Smooth muscle cell of the brain vasculature (primary cell): ENCODE data around the gene MTHFD2.
"Not testable (repeated sequence)": the region's sequence is repeated elsewhere in the genome, so short reads cannot be mapped to it uniquely, and the experiment has no call there.

ENCODE experiments used
- DNase-seq: peaks from one replicate; pipeline ENCODE4 v3.0.0-alpha.2; 2012; ENCODE audit warnings: low read depth, low spot score

Gene MTHFD2

GRCh38 chr2:74228772-74229171 is 30.4 kb downstream of the MTHFD2 start:
- DNase-seq = no peak

DNA sequence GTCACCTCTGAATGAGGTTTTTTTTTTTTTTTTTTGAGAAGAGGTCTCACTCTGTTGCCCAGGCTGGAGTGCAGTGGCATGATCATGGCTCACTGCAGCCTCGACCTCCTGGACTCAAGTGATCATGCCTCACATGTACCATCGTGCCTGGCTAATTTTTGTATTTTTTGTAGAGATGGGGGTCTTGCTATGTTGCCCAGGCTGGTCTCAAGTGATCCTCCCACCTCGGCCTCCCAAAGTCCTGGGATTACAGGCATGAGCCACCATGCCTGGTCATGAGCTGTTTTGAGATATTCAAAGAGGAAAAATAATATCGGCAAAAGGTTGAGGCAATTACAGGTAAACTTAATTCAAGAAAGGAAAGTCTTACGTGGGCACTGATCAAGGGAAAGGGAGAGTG is 31.4 kb downstream of the MTHFD2 start:
- DNase-seq = not testable (repeated sequence)

- no peak for DNase-seq
Observed at GRCh38 chr2:74232426-74232825, 34.0 kb downstream of the MTHFD2 start.

GRCh38 chr2:74233648-74234047 is 35.2 kb downstream of the MTHFD2 start:
- DNase-seq = no peak

DNA sequence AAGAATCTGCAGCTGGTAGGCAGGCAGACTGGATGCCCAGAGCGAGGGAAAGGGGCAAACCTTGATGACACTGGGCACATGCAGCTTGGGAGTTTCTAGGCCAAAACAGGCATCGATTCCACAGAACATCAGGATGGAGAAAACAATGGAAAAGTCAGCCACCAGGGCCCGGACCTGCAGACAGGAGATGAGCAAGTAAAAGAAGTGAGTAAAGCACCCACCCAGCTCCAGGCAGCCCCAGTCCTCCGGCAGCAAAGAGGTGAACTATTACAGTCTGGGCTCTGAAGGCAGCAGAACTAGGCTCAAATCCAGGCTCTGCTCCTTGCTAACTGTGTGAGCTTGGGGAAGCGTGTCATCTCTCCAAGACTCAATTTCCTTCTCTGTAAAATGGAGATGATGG is 36.6 kb downstream of the MTHFD2 start:
- no peak for DNase-seq

GRCh38 chr2:74238879-74239278 is 40.5 kb downstream of the MTHFD2 start:
- no peak for DNase-seq

DNA sequence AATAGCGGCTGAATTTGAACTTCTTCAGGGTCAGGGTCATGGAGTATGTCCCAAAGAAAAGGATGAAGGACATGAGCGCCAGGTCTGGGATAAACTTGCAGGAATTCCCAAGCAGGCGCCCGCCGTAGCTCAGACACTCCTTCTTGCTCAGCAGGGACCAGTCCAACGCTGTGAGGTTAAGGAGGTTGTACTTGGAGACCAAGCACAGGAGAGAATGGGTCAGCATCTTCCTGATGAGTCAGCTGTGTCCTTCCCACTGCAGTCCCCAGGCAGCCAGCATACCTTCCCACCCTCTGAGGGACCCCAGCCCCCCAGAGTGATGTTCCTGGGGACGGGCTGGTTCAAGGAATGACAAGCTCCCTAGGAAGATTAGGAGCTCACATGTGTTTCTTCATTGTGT is 40.9 kb downstream of the MTHFD2 start:
- no peak for DNase-seq

DNA sequence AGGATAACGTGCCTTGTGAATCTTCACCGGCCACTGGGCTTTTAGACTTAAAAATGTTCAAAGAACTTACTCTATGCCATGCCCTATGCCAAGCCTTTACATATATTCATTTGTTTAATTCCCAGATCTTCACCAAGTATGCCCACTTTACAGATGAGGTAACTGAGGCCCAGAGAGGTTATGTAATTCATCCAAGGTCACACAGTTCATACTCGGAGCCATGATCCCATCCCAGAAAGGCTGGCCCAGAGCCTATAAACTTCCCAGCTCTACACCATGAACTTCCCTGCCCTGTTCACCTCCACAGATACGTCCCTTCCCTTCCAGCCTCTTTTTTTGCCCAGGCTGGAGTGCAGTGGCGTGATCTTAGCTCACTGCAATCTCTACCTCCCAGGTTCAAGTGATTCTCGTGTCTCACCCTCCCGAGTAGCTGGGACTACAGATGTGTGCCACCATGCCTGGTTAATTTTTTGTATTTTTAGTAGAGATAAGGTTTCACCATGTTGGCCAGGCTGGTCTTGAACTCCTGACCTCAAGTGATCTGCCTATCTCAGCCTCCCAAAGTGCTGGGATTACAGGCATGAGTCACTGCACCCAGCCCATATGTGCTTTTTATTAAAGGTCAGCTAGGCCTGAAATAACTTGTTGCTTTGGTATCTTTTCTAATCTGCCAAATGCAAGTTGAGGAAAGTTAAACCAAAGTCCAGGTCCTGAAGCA is 44.1 kb downstream of the MTHFD2 start:
- no peak for DNase-seq

DNA sequence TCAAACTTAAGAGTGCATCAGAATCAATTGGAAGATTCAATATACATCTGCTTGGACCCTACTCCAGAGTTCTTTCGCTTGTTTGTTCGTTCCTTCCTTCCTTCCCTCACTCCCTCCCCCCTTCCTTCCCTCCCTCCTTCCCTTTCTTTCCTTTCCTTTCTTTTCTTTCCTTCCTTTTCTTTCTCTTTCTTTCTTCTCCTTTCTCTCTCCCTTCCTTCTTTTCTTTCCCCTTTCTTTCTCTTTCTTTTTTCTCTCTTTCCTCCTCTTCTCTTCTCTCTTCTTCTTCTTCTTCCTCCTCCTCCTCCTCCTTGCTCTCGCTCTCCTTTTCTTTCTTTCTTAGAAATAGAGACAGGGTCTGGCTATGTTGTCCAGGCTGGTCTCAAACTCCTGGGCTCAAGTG is 45.9 kb downstream of the MTHFD2 start:
- no peak for DNase-seq

GRCh38 chr2:74246496-74247195 is 48.2 kb downstream of the MTHFD2 start:
- DNase-seq = no peak

DNA sequence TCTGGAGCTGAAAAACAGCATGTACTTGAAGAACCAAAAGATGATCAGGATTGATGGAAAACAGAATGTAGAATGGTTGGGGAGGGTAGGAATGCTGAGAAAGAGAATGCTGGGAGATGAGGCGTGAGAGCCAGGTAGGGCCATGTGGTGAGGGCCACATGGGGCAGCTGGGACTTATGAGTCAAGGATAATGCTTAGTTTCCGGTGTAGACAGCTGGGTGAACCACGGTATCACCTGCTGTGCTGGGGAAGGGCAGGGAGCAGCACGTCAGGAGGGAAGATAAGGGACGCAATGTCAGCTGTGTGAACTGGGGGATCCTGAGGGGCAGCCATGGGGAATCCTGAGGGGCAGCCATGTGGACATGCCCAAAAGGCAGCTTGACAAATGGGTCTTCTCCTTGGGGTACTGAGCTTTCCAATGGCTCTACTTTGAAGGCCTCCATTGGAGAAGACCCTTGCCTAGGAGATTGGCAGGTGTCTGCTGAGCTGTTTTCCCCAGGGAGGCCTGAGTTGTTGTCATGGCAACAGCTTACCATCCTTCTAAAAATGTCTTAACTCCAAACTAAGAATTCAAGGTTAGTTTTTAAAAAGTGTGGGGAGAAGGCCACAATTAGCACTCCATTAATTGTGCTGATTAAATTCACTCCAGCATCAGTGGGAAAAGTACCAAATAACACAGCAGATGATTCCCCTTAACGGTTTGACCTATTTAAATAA is 51.1 kb downstream of the MTHFD2 start:
- DNase-seq = no peak

DNA sequence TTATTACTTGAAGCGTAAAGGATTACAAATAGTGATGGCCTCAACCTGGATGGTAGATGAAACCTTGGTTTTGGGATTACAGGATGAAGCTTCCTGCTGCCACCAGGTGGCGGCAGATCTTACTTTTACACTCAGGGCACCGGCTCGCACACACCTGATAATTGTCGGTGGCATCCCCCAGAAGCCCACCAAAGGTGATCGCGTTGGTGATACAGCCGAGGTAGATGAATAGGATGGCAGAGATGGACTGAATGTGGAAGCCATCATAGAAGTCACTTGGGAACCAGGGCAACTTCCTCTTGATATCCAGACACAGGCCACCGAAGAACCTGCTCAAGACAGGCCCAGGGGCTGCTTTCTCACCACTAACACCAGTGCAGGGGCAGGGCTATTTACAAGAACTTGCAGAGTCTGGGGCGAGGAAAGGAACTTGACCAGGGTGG is 51.8 kb downstream of the MTHFD2 start:
- no peak for DNase-seq

DNA sequence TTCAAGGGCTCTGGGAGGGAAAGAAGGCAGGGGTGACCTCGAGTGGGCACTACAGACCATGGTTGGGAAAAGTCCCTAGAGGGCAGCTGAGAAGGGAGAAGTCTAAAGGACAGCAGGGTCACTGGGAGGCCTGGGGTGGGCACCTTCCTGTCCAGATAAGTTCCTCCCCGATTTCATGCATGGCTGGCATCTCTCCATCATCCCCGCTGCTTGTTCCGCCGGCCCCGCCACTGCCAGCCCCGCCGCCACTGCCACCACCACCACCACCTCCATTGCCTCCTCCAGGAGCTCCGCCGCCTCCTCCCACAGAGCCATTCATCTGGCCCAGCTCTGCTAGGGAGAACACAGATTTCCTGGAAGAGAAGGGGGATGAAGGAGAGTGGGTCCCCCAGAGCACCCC is 53.6 kb downstream of the MTHFD2 start:
- DNase-seq = no peak

GRCh38 chr2:74252862-74253261 is 54.4 kb downstream of the MTHFD2 start:
- DNase-seq = no peak

- DNase-seq = no peak
Observed at GRCh38 chr2:74253306-74253970, 55.0 kb downstream of the MTHFD2 start.

GRCh38 chr2:74253971-74254310 is 55.5 kb downstream of the MTHFD2 start:
- DNase-seq = no peak

DNA sequence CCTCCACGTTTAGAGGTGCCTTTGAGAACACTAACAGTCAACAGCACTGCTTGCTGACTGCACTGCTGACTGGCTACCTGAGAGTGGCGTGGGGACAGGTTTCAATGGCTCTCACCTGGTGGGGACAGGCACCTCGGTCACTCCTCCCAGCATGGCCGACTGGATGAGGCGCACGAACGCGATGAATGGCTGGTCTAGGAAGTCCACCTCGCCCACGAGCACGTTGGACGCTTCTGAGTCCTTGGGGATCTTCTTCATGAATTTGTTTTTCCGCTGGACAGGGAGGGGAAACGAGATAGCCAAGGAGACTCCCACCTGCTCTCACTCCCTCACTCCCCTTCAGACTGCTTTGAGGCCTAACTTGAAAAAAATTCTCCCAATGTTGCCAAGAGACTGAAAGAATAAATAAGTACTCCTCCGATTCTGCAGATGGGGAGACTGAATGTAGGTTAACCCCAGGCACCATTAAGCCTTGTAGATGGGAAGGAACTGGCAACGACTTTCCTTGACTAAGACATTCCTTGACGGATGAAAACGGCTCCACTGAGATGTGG is 57.3 kb downstream of the MTHFD2 start:
- no peak for DNase-seq

DNA sequence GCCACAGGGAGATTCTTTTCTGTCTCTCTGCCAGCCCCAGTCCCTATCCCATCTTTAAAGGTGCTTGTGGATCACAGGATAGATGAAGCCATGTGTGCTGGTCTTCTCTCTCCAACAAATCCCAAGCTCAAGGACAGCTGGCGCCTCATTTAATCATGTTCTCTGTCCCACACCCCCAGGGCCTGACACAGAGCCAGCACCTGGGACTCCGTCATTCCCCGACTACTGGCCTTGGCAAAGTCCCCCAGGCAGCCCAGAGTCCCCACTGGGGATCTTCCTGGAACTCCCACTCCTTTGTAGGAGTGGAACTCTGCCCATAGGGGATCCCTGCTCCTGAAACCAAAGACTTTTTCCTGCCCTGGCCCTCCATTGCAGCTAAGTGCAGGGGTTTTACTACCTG is 60.8 kb downstream of the MTHFD2 start:
- no peak for DNase-seq

- no peak for DNase-seq
Observed at GRCh38 chr2:74259733-74260132, 61.3 kb downstream of the MTHFD2 start.

DNA sequence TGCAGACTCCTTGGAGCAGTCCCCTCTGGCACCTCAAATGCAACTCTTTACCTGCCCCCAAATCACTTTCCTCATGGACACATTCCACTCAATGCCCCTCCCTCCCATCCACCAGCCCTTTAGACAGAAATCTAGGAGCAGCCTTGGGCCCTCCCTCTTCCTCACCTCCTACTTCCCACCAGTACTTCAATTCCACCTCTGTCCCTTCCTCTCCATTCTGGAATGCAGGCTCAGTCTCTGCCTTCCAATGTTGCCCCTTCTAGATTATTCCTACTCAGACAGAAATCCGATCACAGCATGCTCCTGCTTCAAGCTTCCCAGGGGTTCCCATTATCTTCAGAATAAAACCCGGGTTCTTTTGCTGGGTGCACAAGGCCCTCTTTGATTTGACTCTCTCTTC is 62.1 kb downstream of the MTHFD2 start:
- DNase-seq = no peak

GRCh38 chr2:74261204-74261864 is 62.9 kb downstream of the MTHFD2 start:
- no peak for DNase-seq
